NB4 (cell line): Measurements from ENCODE around the gene GTPBP10.

Experiments used
- DNase-seq: peaks from one replicate; pipeline ENCODE4 v3.0.0; 2010; ENCODE audit warnings: low read depth
- H3K4me3 ChIP-seq: one replicate; pipeline ENCODE4 v1.5.1; 2011; ENCODE audit warnings: mild to moderate bottlenecking, low read depth, low read length, moderate library complexity
- CTCF ChIP-seq: IDR thresholded peaks from one replicate; pipeline ENCODE4 v1.5.1; 2012; ENCODE audit warnings: low read depth, low read length
- MYC ChIP-seq: IDR thresholded peaks from 2 replicates; pipeline ENCODE4 v1.6.1; 2011; ENCODE audit warnings: low read depth, low read length
- POLR2A ChIP-seq: IDR thresholded peaks from 2 replicates; pipeline ENCODE4 v1.6.1; 2011; ENCODE audit warnings: mild to moderate bottlenecking; ENCODE audit not compliant: insufficient read length; ENCODE audit errors: extremely low read depth
- TF ChIP-seq, protein P1 (sequence below): IDR thresholded peaks from 2 replicates; pipeline ENCODE4 v1.6.1; 2011; ENCODE audit warnings: low read depth, low read length

The GTPBP10 gene

GRCh38 chr7:90425376-90425775 is 78.9 kb downstream of the GTPBP10 start:
- TF ChIP-seq, protein P1, sequence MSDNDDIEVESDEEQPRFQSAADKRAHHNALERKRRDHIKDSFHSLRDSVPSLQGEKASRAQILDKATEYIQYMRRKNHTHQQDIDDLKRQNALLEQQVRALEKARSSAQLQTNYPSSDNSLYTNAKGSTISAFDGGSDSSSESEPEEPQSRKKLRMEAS: no peak
- TF ChIP-seq MYC: no peak
- no peak for TF ChIP-seq POLR2A
- TF ChIP-seq CTCF: no peak
- DNase-seq: peak; percentile 9
- H3K4me3 ChIP-seq: no peak overlapping the region

GRCh38 chr7:90430614-90431460 is 84.3 kb downstream of the GTPBP10 start:
- TF ChIP-seq CTCF (no peak), POLR2A (no peak), MYC (no peak)
- TF ChIP-seq, protein P1: no peak
- H3K4me3 ChIP-seq: no peak overlapping the region
- no peak for DNase-seq

DNA sequence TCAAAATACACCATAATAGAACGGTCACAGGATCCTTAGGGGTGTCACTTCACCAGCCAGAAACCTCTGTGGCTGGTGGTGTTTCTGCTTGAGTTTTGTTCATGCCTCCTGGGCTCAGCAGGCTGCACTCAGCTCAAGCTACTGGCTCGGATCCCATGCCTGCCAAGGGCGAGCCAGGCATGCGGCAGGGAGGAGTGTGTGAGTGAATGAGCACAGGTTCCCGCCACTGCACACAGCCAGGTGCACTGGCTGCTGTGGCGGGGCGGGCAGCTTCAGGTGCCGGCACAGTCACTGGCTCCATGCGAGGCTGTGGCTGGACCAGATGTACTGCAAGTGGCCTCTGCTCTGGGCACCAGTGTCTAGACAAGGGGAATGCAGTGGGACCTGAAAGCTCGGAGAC is 86.2 kb downstream of the GTPBP10 start:
- no peak overlapping the region for H3K4me3 ChIP-seq
- TF ChIP-seq, protein P1: no peak
- TF ChIP-seq POLR2A (no peak), CTCF (no peak), MYC (no peak)
- no peak for DNase-seq

- TF ChIP-seq MYC: no peak
- TF ChIP-seq CTCF: no peak
- TF ChIP-seq POLR2A: no peak
- TF ChIP-seq, protein P1: no peak
- H3K4me3 ChIP-seq: no peak overlapping the region
- DNase-seq: no peak
These were observed 86.7 kb downstream of the GTPBP10 start for GRCh38 chr7:90433221-90433620.
